PC-3 (cell line): ENCODE measurements around the gene CASP6. TPM values are rescaled to one million over a fixed set of nuclear protein-coding genes. Genes with fewer than 3 reads are reported as not detected.

Experiments used
- ATAC-seq: fragments of 200-7000 bp; cut with Tn5 transposase; 2 replicates; pipeline ENCODE4 v1.9.1; 2020; ENCODE audit warnings: mild to moderate bottlenecking, moderate library complexity
- BruUV-seq: library from RNA; stranded (reverse); fragments of 400-500 nt; replicated peaks from 2 replicates; lab custom pipeline; 2021; lab: Mats Ljungman, UMichigan
- CTCF ChIA-PET: fragments of 300-600 bp; sonication (Branson Sonifier 250); formaldehyde crosslinking; loops from one replicate; lab custom pipeline; 2022; ENCODE audit warnings: antibody characterized with exemption; lab: Charles Lee
- POLR2A ChIA-PET: fragments of 300-600 bp; sonication (Branson Sonifier 250); formaldehyde crosslinking; loops from one replicate; lab custom pipeline; 2022; ENCODE audit warnings: antibody characterized with exemption; ENCODE audit not compliant: unreplicated experiment; lab: Charles Lee
- DNase-seq: peaks from one replicate; pipeline ENCODE4 v3.0.0-alpha.2; 2015
- H2AFZ ChIP-seq: fragments of 300-600 bp; sonication (generic); 2 replicates; pipeline ENCODE4 v1.6.0; 2016; ENCODE audit warnings: antibody characterized with exemption, low read length
- H3F3A ChIP-seq: fragments of 300-600 bp; sonication (generic); one replicate; pipeline ENCODE4 v1.6.0; 2017; ENCODE audit warnings: antibody characterized with exemption, low read length, control low read depth, mild to moderate bottlenecking; ENCODE audit not compliant: unreplicated experiment
- H3K27ac ChIP-seq: fragments of 300-600 bp; sonication (generic); 2 replicates; pipeline ENCODE4 v1.5.1; 2016; ENCODE audit warnings: mild to moderate bottlenecking, low read length
- H3K27me3 ChIP-seq: fragments of 300-600 bp; sonication (generic); 2 replicates; pipeline ENCODE4 v1.6.1; 2016; ENCODE audit warnings: low read length, mixed read lengths
- H3K36me3 ChIP-seq: fragments of 300-600 bp; sonication (generic); 2 replicates; pipeline ENCODE4 v1.6.1; 2016; ENCODE audit warnings: low read depth, mixed run types, low read length, mixed read lengths
- H3K4me1 ChIP-seq: fragments of 300-600 bp; sonication (generic); 2 replicates; pipeline ENCODE4 v1.5.1; 2016; ENCODE audit warnings: low read length; ENCODE audit not compliant: insufficient read depth
- H3K4me2 ChIP-seq: fragments of 300-600 bp; sonication (generic); 2 replicates; pipeline ENCODE4 v1.6.0; 2016; ENCODE audit warnings: low read length
- H3K4me3 ChIP-seq: fragments of 300-600 bp; sonication (generic); 2 replicates; pipeline ENCODE4 v1.5.1; 2016; ENCODE audit warnings: mild to moderate bottlenecking, low read length, mixed read lengths
- H3K79me2 ChIP-seq: fragments of 300-600 bp; sonication (generic); 2 replicates; pipeline ENCODE4 v1.6.1; 2017; ENCODE audit warnings: low read length, mixed read lengths
- H3K9ac ChIP-seq: fragments of 300-600 bp; sonication (generic); 2 replicates; pipeline ENCODE4 v1.6.0; 2016; ENCODE audit warnings: mild to moderate bottlenecking, low read length
- H3K9me2 ChIP-seq: fragments of 300-600 bp; sonication (generic); replicated peaks from 2 replicates; pipeline ENCODE4 v1.6.1; 2016; ENCODE audit warnings: mixed run types, low read length, mixed read lengths
- H3K9me3 ChIP-seq: fragments of 300-600 bp; sonication (generic); 2 replicates; pipeline ENCODE4 v1.6.1; 2016; ENCODE audit warnings: low read length, mixed read lengths
- H4K20me1 ChIP-seq: fragments of 300-600 bp; sonication (generic); 2 replicates; pipeline ENCODE4 v1.6.1; 2016; ENCODE audit warnings: low read length, mixed read lengths
- EZH2 ChIP-seq: fragments of 300-600 bp; sonication (generic); IDR thresholded peaks from one replicate; pipeline ENCODE4 v1.6.1; 2017; ENCODE audit warnings: antibody characterized with exemption, mild to moderate bottlenecking, low read length; ENCODE audit not compliant: unreplicated experiment
- EZH2phosphoT487 ChIP-seq: fragments of 300-600 bp; sonication (generic); IDR thresholded peaks from 2 replicates; pipeline ENCODE4 v1.6.1; 2018; ENCODE audit warnings: mild to moderate bottlenecking, antibody characterized with exemption, low read length, borderline replicate concordance
- intact Hi-C: fragments of 100-400 bp; cut with micrococcal nuclease; formaldehyde crosslinking; loops from 2 replicates; pipeline ENCODE4 v1.9.0; 2023
- total RNA-seq: library from RNA; depleted of rRNA; stranded (reverse); fragments of >200 nt; gene quantifications from 2 replicates; pipeline ENCODE4 v1.2.3, GENCODE V29; 2014; rRNA removed
- TF ChIP-seq, protein P1 (sequence below): fragments of 300-600 bp; sonication (generic); conservative IDR thresholded peaks from 2 replicates; pipeline ENCODE4 v1.5.1; 2017; ENCODE audit warnings: antibody characterized with exemption, low read depth, mild to moderate bottlenecking, low read length

CASP6 gene
- total RNA-seq, 1 experiment from 2014 or later: 33.7 TPM

DNA sequence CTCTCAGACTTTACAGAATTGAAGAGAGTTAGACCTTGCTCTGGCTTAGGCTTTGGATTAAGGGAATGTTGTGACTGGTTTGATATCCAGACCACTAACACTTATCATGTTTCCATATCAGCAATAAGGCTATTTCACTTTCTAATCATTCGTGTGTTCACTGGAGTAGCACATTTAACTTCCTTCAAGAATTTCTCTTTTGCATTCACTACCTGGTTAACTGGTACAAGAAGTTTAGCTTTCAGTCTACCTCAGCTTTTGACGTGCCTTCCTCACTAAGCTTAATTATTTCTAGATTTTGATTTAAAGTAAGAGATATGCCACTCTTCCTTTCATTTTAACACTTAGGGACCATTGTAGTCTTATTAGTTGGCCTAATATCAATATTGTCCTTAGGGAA is 62.6 kb downstream of the CASP6 start:
- ChIA-PET POLR2A (no interaction called here), CTCF (no interaction called here)
- Histone ChIP-seq H3K79me2 (no peaks in the 10 kb centered on the region), H2AFZ (no peak overlapping the region), H3K27me3 (no peaks in the 10 kb centered on the region), H3K4me2 (no peak overlapping the region), H3F3A (no peaks in the 10 kb centered on the region), H3K36me3 (no peaks in the 10 kb centered on the region), H3K9ac (no peak overlapping the region), H3K9me2 (no peaks in the 10 kb centered on the region), H4K20me1 (no peaks in the 10 kb centered on the region), H3K4me3 (no peak overlapping the region), H3K9me3 (no peaks in the 10 kb centered on the region), H3K4me1 (peaks cover 3% of the 10 kb centered on the region; the same call in 1 of the 2 replicates), H3K27ac (no peak overlapping the region)
- DNase-seq (no peak), ATAC-seq (no peak)
- intact Hi-C loops: no loop called here
- TF ChIP-seq, protein P1, sequence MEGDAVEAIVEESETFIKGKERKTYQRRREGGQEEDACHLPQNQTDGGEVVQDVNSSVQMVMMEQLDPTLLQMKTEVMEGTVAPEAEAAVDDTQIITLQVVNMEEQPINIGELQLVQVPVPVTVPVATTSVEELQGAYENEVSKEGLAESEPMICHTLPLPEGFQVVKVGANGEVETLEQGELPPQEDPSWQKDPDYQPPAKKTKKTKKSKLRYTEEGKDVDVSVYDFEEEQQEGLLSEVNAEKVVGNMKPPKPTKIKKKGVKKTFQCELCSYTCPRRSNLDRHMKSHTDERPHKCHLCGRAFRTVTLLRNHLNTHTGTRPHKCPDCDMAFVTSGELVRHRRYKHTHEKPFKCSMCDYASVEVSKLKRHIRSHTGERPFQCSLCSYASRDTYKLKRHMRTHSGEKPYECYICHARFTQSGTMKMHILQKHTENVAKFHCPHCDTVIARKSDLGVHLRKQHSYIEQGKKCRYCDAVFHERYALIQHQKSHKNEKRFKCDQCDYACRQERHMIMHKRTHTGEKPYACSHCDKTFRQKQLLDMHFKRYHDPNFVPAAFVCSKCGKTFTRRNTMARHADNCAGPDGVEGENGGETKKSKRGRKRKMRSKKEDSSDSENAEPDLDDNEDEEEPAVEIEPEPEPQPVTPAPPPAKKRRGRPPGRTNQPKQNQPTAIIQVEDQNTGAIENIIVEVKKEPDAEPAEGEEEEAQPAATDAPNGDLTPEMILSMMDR: no peak
- TF ChIP-seq EZH2phosphoT487: no peak
- no peak for TF ChIP-seq EZH2
- BruUV-seq: no TSS peak

Other genes with a start within 250 kb of the CASP6 start
- 18.4 and 21.7 TPM in 2 replicates for gene MCUB, start 143.2 kb downstream of the CASP6 start, total RNA-seq
- 51.6 and 53.3 TPM in 2 replicates for gene PLA2G12A, start 26.6 kb upstream of the CASP6 start, total RNA-seq
- not detected in 2 replicates for gene CFI, start 98.6 kb upstream of the CASP6 start, total RNA-seq
- 15.9 and 26.0 TPM in 2 replicates for gene GAR1, start 112.3 kb upstream of the CASP6 start, total RNA-seq
- 0.18 and 0.29 TPM in 2 replicates for gene RRH, start 124.5 kb upstream of the CASP6 start, total RNA-seq
- gene LRIT3, start 144.7 kb upstream of the CASP6 start, total RNA-seq: 0.11 TPM in 1 of 2 replicates, not detected in the other
- gene EGF, start 209.4 kb upstream of the CASP6 start, total RNA-seq: 3.9 and 6.1 TPM in 2 replicates